Fibroblast of lung (primary cell): ENCODE data around the gene APOBEC3A. TPM values are rescaled to one million over a fixed set of nuclear protein-coding genes. Genes with fewer than 3 reads are reported as not detected.

ENCODE experiments used
- DNase-seq, 2 donors: peaks; one replicate each; pipeline versions ENCODE4 v3.0.0 to v3.0.0-alpha.2; 2010; ENCODE audit warnings: low read depth in 2 of 2
- H2AFZ ChIP-seq: 2 replicates; pipeline ENCODE4 v1.5.1; 2012; ENCODE audit warnings: low read length, control low read depth, inconsistent platforms
- H3K27ac ChIP-seq: 2 replicates; pipeline ENCODE4 v1.5.1; 2011; ENCODE audit warnings: low read length, control low read depth; ENCODE audit not compliant: insufficient read depth
- H3K27me3 ChIP-seq: 2 replicates; pipeline ENCODE4 v1.5.1; 2011; ENCODE audit warnings: mild to moderate bottlenecking, low read length; ENCODE audit not compliant: control insufficient read depth, insufficient read depth
- H3K36me3 ChIP-seq: 2 replicates; pipeline ENCODE4 v1.5.1; 2011; ENCODE audit warnings: low read length; ENCODE audit not compliant: control insufficient read depth, insufficient read depth
- H3K4me1 ChIP-seq: 2 replicates; pipeline ENCODE4 v1.5.1; 2011; ENCODE audit warnings: low read length; ENCODE audit not compliant: control insufficient read depth, insufficient read depth; ENCODE audit errors: extremely low read depth
- H3K4me2 ChIP-seq: 2 replicates; pipeline ENCODE4 v1.5.1; 2011; ENCODE audit warnings: low read length, control low read depth; ENCODE audit not compliant: insufficient read depth; ENCODE audit errors: extremely low read depth
- H3K4me3 ChIP-seq, 4 experiments: fragments of 200-600 bp in 1 of 4; sonication (generic) in 1 of 4; replicated peaks in 1 of 4; 2 replicates each; pipeline ENCODE4 v1.5.1; 2011 to 2016; ENCODE audit warnings: low read length in 4 of 4, low read depth in 3 of 4, mild to moderate bottlenecking in 3 of 4, control low read depth in 2 of 4, inconsistent platforms in 1 of 4, mixed read lengths in 1 of 4; ENCODE audit not compliant: insufficient read depth in 1 of 4; ENCODE audit errors: control extremely low read depth in 1 of 4
- H3K79me2 ChIP-seq: 2 replicates; pipeline ENCODE4 v1.5.1; 2012; ENCODE audit warnings: mild to moderate bottlenecking, low read length, inconsistent platforms; ENCODE audit not compliant: control insufficient read depth, insufficient read depth
- H3K9ac ChIP-seq: 2 replicates; pipeline ENCODE4 v1.5.1; 2011; ENCODE audit warnings: mild to moderate bottlenecking, low read length, control low read depth; ENCODE audit not compliant: insufficient read depth
- H3K9me3 ChIP-seq: 2 replicates; pipeline ENCODE4 v1.5.1; 2012; ENCODE audit warnings: low read depth, low read length; ENCODE audit not compliant: control insufficient read depth, insufficient read depth
- H4K20me1 ChIP-seq: 2 replicates; pipeline ENCODE4 v1.5.1; 2011; ENCODE audit warnings: low read length; ENCODE audit not compliant: control insufficient read depth, insufficient read depth; ENCODE audit errors: extremely low read depth
- EZH2 ChIP-seq: IDR thresholded peaks from 2 replicates; pipeline ENCODE4 v1.5.1; 2012; ENCODE audit warnings: low read length, control low read depth, mild to moderate bottlenecking; ENCODE audit errors: missing control alignments
- polyA plus RNA-seq, 2 donors: library from polyadenylated mRNA; depleted of rRNA in 1 of 2; stranded (reverse) in 1 of 2; unstranded in 1 of 2; fragments of >200 nt; gene quantifications; 2 replicates each; pipeline ENCODE4 v1.2.1, GENCODE V29; 2011 to 2012; ENCODE audit warnings: missing spikeins in 1 of 2
- total RNA-seq: library from RNA; depleted of rRNA; stranded (reverse); fragments of >200 nt; gene quantifications from 2 replicates; pipeline ENCODE4 v1.2.1, GENCODE V29; 2014
- TF ChIP-seq, protein P1 (sequence below), 2 donors: IDR thresholded peaks in 1 of 2; conservative IDR thresholded peaks in 1 of 2; 1 replicate in 1 of 2; 2 replicates in 1 of 2; pipeline ENCODE4 v1.5.1; 2011 to 2012; ENCODE audit warnings: low read length in 2 of 2, control low read depth in 1 of 2, inconsistent platforms in 1 of 2, low read depth in 1 of 2, mild to moderate bottlenecking in 1 of 2

The APOBEC3A gene
- total and polyA plus RNA-seq, 2 donors (not counting 1 experiment from before 2014, with no cell fraction given) = not detected

DNA sequence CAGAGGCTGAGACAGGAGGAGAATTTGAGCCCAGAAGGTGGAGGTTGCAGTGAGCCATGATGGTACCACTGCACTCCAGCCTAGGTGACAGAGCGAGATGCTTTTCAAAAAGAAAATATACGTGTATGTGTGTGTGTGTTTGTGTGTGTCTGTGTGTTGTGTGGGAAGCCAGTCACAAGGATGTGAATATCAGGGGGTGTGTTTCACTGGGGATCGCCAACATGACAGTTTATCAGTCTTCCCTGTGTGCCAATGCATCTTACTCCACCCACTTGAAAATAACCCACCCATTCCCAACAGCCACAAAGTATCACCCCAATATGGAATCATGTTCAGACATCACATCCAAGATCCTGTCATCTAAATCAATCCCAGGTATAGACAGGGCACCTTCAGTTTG is 14.4 kb downstream of the APOBEC3A start:
- Histone ChIP-seq H3K4me2 (no peak overlapping the region), H3K4me1 (no peaks in the 10 kb centered on the region), H3K9me3 (no peaks in the 10 kb centered on the region), H3K27me3 (peaks cover 5% of the 10 kb centered on the region), H4K20me1 (no peaks in the 10 kb centered on the region), H2AFZ (no peak overlapping the region), H3K9ac (no peak overlapping the region), H3K27ac (no peak overlapping the region), H3K4me3 (no peak overlapping the region), H3K79me2 (no peaks in the 10 kb centered on the region), H3K36me3 (no peaks in the 10 kb centered on the region)
- no peak for TF ChIP-seq EZH2
- TF ChIP-seq, protein P1, sequence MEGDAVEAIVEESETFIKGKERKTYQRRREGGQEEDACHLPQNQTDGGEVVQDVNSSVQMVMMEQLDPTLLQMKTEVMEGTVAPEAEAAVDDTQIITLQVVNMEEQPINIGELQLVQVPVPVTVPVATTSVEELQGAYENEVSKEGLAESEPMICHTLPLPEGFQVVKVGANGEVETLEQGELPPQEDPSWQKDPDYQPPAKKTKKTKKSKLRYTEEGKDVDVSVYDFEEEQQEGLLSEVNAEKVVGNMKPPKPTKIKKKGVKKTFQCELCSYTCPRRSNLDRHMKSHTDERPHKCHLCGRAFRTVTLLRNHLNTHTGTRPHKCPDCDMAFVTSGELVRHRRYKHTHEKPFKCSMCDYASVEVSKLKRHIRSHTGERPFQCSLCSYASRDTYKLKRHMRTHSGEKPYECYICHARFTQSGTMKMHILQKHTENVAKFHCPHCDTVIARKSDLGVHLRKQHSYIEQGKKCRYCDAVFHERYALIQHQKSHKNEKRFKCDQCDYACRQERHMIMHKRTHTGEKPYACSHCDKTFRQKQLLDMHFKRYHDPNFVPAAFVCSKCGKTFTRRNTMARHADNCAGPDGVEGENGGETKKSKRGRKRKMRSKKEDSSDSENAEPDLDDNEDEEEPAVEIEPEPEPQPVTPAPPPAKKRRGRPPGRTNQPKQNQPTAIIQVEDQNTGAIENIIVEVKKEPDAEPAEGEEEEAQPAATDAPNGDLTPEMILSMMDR (conservative IDR thresholded peaks at IDR 0.05 in 1 of 2, IDR thresholded peaks at IDR 0.05 in 1 of 2; ENCODE audit: low read depth in 1 of 2, low read length in 2 of 2) = no peak
- no peak for DNase-seq

DNA sequence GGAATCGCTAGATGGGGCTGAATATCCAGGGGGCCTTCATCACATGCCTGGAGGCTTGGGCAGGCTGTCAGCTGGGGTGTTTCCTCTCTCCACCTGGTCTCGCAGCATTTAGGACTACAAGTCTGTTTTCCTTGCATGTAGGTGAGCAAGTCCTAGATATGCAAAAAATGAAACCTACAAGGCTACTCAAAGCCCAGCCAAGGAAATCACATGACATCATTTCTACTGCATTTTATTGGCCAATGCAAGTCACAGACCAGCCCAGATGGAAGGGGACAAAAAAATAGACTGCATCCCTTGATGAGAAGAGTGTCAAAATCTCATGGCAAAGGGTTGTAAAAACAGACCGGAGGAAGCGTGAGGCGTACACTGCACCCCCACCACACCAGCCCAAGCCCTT is 15.1 kb downstream of the APOBEC3A start:
- TF ChIP-seq, protein P1 (conservative IDR thresholded peaks at IDR 0.05 in 1 of 2, IDR thresholded peaks at IDR 0.05 in 1 of 2; ENCODE audit: low read depth in 1 of 2, low read length in 2 of 2) = no peak
- TF ChIP-seq EZH2 = no peak

DNA sequence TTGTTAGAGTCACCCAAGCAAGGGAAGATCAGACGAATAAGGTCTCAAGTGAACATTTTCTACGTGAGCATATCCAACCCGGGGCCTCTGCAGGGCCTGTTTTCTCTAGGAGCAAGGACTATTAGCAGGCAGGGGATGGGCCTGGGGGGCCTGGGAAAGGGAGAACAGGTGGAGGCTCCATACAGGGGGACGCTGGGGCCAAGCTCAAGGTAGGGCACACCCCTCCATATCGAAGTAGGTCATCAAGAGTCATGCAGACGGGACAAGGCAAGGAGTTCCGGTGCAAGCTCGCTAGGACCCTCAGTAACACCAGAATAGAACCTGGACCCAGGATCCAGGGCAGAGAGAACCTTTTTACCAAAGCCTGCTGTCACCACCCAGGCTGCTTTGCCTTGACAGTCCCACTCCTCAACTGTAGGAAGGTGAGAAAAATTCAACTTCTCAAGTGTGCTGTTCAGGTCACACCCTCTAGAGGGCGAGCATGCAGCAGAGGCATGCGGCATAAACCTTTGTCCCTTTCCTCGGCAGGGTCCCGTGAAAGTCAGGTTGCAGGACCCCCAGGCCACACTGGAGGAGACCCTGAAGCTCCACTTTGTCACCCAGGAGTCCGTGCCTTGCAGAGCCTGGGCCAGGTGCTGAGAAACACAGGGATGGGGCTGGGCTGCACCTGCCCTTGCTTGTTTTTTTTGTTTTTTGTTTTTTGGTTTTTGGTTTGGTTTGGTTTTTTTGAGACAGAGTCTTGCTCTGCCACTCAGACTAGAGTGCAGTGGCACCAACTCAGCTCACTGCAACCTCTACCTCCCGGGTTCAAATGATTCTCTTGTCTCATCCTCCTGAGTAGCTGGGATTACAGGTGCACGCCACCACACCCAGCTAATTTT is 16.1 kb downstream of the APOBEC3A start:
- Histone ChIP-seq H3K9me3 (no peaks in the 10 kb centered on the region), H4K20me1 (no peaks in the 10 kb centered on the region), H3K4me1 (no peaks in the 10 kb centered on the region), H3K79me2 (no peaks in the 10 kb centered on the region), H3K36me3 (no peaks in the 10 kb centered on the region), H3K9ac (no peak overlapping the region), H3K4me3 (no peak overlapping the region), H3K4me2 (no peak overlapping the region), H2AFZ (no peak overlapping the region), H3K27ac (no peak overlapping the region), H3K27me3 (peaks cover 5% of the 10 kb centered on the region)
- TF ChIP-seq, protein P1 (conservative IDR thresholded peaks at IDR 0.05 in 1 of 2, IDR thresholded peaks at IDR 0.05 in 1 of 2; ENCODE audit: low read depth in 1 of 2, low read length in 2 of 2) = peak; percentile 79 to 96
- no peak for TF ChIP-seq EZH2
- peak; percentile 16 to 37 for DNase-seq

More for the DNA sequence above, 15.1 kb downstream of the APOBEC3A start:
- no peak overlapping the region for H3K9ac ChIP-seq
- no peaks in the 10 kb centered on the region for H3K36me3 ChIP-seq
- H3K4me2 ChIP-seq = no peak overlapping the region
- H3K27me3 ChIP-seq = peaks cover 5% of the 10 kb centered on the region
- H3K4me3 ChIP-seq = no peak overlapping the region
- no peak overlapping the region for H2AFZ ChIP-seq
- H3K4me1 ChIP-seq = no peaks in the 10 kb centered on the region
- H3K27ac ChIP-seq = no peak overlapping the region
- no peak for DNase-seq
- H4K20me1 ChIP-seq = no peaks in the 10 kb centered on the region
- no peaks in the 10 kb centered on the region for H3K9me3 ChIP-seq
- H3K79me2 ChIP-seq = no peaks in the 10 kb centered on the region
